ENCODE measurements around the gene KCNN3. TPM values are rescaled to one million over a fixed set of nuclear protein-coding genes. Genes with fewer than 3 reads are reported as not detected.

Gene KCNN3
- total RNA-seq, 1 donor from 2014 or later, result 4.3 TPM

GRCh38 chr1:154862907-154863306 is 7.2 kb downstream of the KCNN3 start:
- DNase-seq (ENCODE audit: low spot score), result peak; percentile 52
- H4K20me1 ChIP-seq (ENCODE audit: low read depth), result peaks cover 22% of the 10 kb centered on the region
- H3K4me1 ChIP-seq, result peaks cover 28% of the 10 kb centered on the region
- no peak overlapping the region for H3K4me3 Mint-ChIP-seq
- H3K4me3 ChIP-seq, result no peak overlapping the region
- TF ChIP-seq CTCF (IDR thresholded peaks at IDR 0.05) (no peak), EZH2phosphoT487 (IDR thresholded peaks at IDR 0.05) (no peak), EZH2 (IDR thresholded peaks at IDR 0.05) (no peak)
- H3K9me3 Mint-ChIP-seq, result no peaks in the 10 kb centered on the region
- H3K27me3 Mint-ChIP-seq (ENCODE audit: insufficient read depth, low read depth), result peaks cover 7% of the 10 kb centered on the region
- no peaks in the 10 kb centered on the region for H3K27me3 ChIP-seq
- H2AFZ ChIP-seq (replicated peaks), result no peak overlapping the region
- peaks cover 62% of the 10 kb centered on the region for H3K4me1 Mint-ChIP-seq
- no peak overlapping the region for H3K27ac Mint-ChIP-seq
- no peaks in the 10 kb centered on the region for H3K9me3 ChIP-seq (ENCODE audit: low read depth)
- H3K27ac ChIP-seq, result no peak overlapping the region
- no peaks in the 10 kb centered on the region for H3K36me3 ChIP-seq
- H3K79me2 ChIP-seq (ENCODE audit: low read depth), result no peaks in the 10 kb centered on the region
- H3K36me3 Mint-ChIP-seq, result no peaks in the 10 kb centered on the region
- no peak overlapping the region for H3K9ac ChIP-seq
- peaks cover 6% of the 10 kb centered on the region for H3F3A ChIP-seq (ENCODE audit: low read depth)
- peak overlapping the region; percentile 55 for H3K4me2 ChIP-seq

- Histone ChIP-seq H4K20me1 (ENCODE audit: low read depth) (peaks cover 9% of the 10 kb centered on the region), H3K27me3 (no peaks in the 10 kb centered on the region), H3K27ac (no peak overlapping the region), H3F3A (ENCODE audit: low read depth) (peaks cover 7% of the 10 kb centered on the region), H3K79me2 (ENCODE audit: low read depth) (no peaks in the 10 kb centered on the region), H2AFZ (replicated peaks) (no peak overlapping the region), H3K4me3 (no peak overlapping the region), H3K9ac (no peak overlapping the region), H3K9me3 (ENCODE audit: low read depth) (no peaks in the 10 kb centered on the region), H3K4me2 (no peak overlapping the region), H3K4me1 (peaks cover 15% of the 10 kb centered on the region), H3K36me3 (no peaks in the 10 kb centered on the region)
- TF ChIP-seq EZH2phosphoT487 (IDR thresholded peaks at IDR 0.05), result no peak
- no peak for TF ChIP-seq CTCF (IDR thresholded peaks at IDR 0.05)
- no peak for TF ChIP-seq EZH2 (IDR thresholded peaks at IDR 0.05)
- no peak for DNase-seq (ENCODE audit: low spot score)
- Mint-ChIP-seq H3K9me3 (no peaks in the 10 kb centered on the region), H3K27ac (no peak overlapping the region), H3K27me3 (ENCODE audit: insufficient read depth, low read depth) (peaks cover 7% of the 10 kb centered on the region), H3K36me3 (no peaks in the 10 kb centered on the region), H3K4me1 (peaks cover 53% of the 10 kb centered on the region), H3K4me3 (peak overlapping the region; percentile 29)
These were observed 8.4 kb downstream of the KCNN3 start for GRCh38 chr1:154861607-154862094.

DNA sequence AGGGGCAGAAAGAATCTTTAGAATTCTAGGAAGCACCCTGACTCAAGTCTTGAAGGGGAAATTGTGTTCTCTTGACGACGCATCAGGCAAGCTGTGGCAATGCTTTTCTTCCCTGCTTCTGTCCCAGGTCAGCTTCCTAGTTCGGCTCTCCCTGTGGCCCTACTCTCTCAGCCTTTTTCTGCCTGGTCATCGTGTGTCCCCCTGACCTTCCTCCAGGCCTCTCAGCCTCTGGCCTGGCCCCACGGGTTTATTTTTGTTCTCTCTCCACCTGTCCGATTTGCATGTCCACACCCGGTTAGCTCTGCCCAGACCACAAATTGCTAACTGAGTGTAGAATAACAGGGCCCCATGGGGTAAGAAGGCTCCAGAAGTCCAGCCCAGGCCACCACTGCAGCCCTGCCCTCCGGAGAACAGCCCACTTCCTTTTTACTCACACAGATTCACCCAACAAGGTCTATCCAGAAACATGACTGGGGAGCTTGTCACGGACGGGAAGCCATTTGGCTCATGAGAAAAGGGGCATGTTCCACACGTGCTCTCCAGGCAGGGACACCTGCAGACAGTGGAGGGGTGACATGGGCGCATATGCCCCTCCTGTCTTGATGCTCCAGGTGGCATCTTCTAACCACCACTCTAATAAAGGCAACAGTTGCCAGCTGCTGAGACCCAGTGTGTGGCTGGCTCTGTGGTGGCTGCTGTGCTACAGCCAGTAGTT is 9.8 kb downstream of the KCNN3 start:
- H3K9ac ChIP-seq, result no peak overlapping the region
- H3K27me3 ChIP-seq, result no peaks in the 10 kb centered on the region
- H4K20me1 ChIP-seq (ENCODE audit: low read depth), result peaks cover 8% of the 10 kb centered on the region
- H3K4me1 ChIP-seq, result peaks cover 19% of the 10 kb centered on the region
- DNase-seq (ENCODE audit: low spot score), result no peak
- H3K79me2 ChIP-seq (ENCODE audit: low read depth), result no peaks in the 10 kb centered on the region
- H2AFZ ChIP-seq (replicated peaks), result no peak overlapping the region
- H3K27ac ChIP-seq, result no peak overlapping the region
- no peaks in the 10 kb centered on the region for H3K9me3 Mint-ChIP-seq
- H3F3A ChIP-seq (ENCODE audit: low read depth), result peaks cover 10% of the 10 kb centered on the region
- no peaks in the 10 kb centered on the region for H3K9me3 ChIP-seq (ENCODE audit: low read depth)
- peaks cover 49% of the 10 kb centered on the region for H3K4me1 Mint-ChIP-seq
- no peaks in the 10 kb centered on the region for H3K36me3 ChIP-seq
- H3K4me3 ChIP-seq, result no peak overlapping the region
- H3K36me3 Mint-ChIP-seq, result no peaks in the 10 kb centered on the region
- TF ChIP-seq EZH2 (IDR thresholded peaks at IDR 0.05) (no peak), CTCF (IDR thresholded peaks at IDR 0.05) (no peak), EZH2phosphoT487 (IDR thresholded peaks at IDR 0.05) (no peak)
- peaks cover 7% of the 10 kb centered on the region for H3K27me3 Mint-ChIP-seq (ENCODE audit: insufficient read depth, low read depth)
- H3K4me2 ChIP-seq, result no peak overlapping the region
- no peak overlapping the region for H3K4me3 Mint-ChIP-seq
- H3K27ac Mint-ChIP-seq, result no peak overlapping the region
